GM12878 (cell line): ENCODE data around the gene DNAJC6. TPM values are rescaled to one million over a fixed set of nuclear protein-coding genes. Genes with fewer than 3 reads are reported as not detected.

ENCODE experiments used
- ATAC-seq: fragments of 200-7000 bp; cut with Tn5 transposase; 3 replicates; pipeline ENCODE4 v1.9.1; 2020; ENCODE audit warnings: mild to moderate bottlenecking, moderate library complexity
- BruUV-seq: library from RNA; stranded (reverse); fragments of 400-500 nt; replicated peaks from 2 replicates; lab custom pipeline; 2021; lab: Mats Ljungman, UMichigan
- CTCF ChIA-PET: fragments of 300-600 bp; sonication (Branson Sonifier 250); formaldehyde crosslinking; extraction: SDS; loops from one replicate; lab custom pipeline; 2021; ENCODE audit warnings: inconsistent platforms; lab: Yijun Ruan, JAX
- POLR2A ChIA-PET: fragments of 350-600 bp; formaldehyde crosslinking; extraction: SDS; loops from one replicate; lab custom pipeline; 2021; ENCODE audit warnings: inconsistent platforms; lab: Charles Lee
- RAD21 ChIA-PET: fragments of 300-600 bp; sonication (Branson Sonifier 250); formaldehyde crosslinking; loops from one replicate; lab custom pipeline; 2023; ENCODE audit warnings: antibody characterized with exemption; ENCODE audit not compliant: unreplicated experiment; lab: Charles Lee
- SMC1A ChIA-PET: fragments of 300-600 bp; sonication (Branson Sonifier 250); formaldehyde crosslinking; loops from one replicate; lab custom pipeline; 2023; ENCODE audit not compliant: unreplicated experiment, uncharacterized antibody; lab: Charles Lee
- DNase-seq: peaks from one replicate; pipeline ENCODE4 v3.0.0-alpha.2; 2011; ENCODE audit warnings: low read depth, low spot score
- FAIRE-seq: peaks from 3 replicates; lab custom pipeline; 2011; peaks lifted over from hg19 to GRCh38; lab: Jason Lieb, UNC
- H2AFZ ChIP-seq: 2 replicates; pipeline ENCODE4 v1.6.0; 2011; ENCODE audit warnings: low read depth, low read length, control low read depth; ENCODE audit not compliant: control insufficient read depth
- H3K27ac ChIP-seq: 2 replicates; pipeline ENCODE4 v1.5.1; 2011; ENCODE audit warnings: control low read depth; ENCODE audit not compliant: control insufficient read depth, insufficient read depth
- H3K27me3 ChIP-seq, 2 experiments: replicated peaks in 1 of 2; 2 replicates each; pipeline versions ENCODE4 v1.6.0 to v1.6.1; 2011; ENCODE audit warnings: low read length in 1 of 2; ENCODE audit not compliant: control insufficient read depth in 2 of 2, insufficient read depth in 2 of 2
- H3K36me3 ChIP-seq, 2 experiments: 2 replicates each; pipeline ENCODE4 v1.5.1; 2011; ENCODE audit warnings: low read length in 1 of 2; ENCODE audit not compliant: control insufficient read depth in 2 of 2, insufficient read depth in 2 of 2
- H3K4me1 ChIP-seq: 2 replicates; pipeline ENCODE4 v1.6.1; 2011; ENCODE audit warnings: mild to moderate bottlenecking, low read length, moderate library complexity, mixed read lengths; ENCODE audit not compliant: control insufficient read depth, insufficient read depth
- H3K4me2 ChIP-seq: 2 replicates; pipeline ENCODE4 v1.6.0; 2011; ENCODE audit warnings: control low read depth; ENCODE audit not compliant: control insufficient read depth, insufficient read depth
- H3K4me3 ChIP-seq: fragments of 200-600 bp; sonication (generic); 2 replicates; pipeline ENCODE4 v1.5.1; 2016
- H3K79me2 ChIP-seq: 2 replicates; pipeline ENCODE4 v1.6.0; 2011; ENCODE audit warnings: low read length; ENCODE audit not compliant: control insufficient read depth, insufficient read depth
- H3K9ac ChIP-seq: 2 replicates; pipeline ENCODE4 v1.8.0; 2011; ENCODE audit warnings: low read length, control low read depth, mixed read lengths; ENCODE audit not compliant: control insufficient read depth, insufficient read depth
- H3K9me3 ChIP-seq: replicated peaks from 3 replicates; pipeline ENCODE4 v1.5.1; 2011; ENCODE audit warnings: mild to moderate bottlenecking, low read length; ENCODE audit not compliant: control insufficient read depth, insufficient read depth
- H4K20me1 ChIP-seq: 2 replicates; pipeline ENCODE4 v1.6.0; 2011; ENCODE audit not compliant: control insufficient read depth, insufficient read depth
- IRF4 ChIP-seq: IDR thresholded peaks from 2 replicates; pipeline ENCODE4 v1.6.1; 2011; ENCODE audit warnings: low read depth, low read length
- KDM1A ChIP-seq: fragments of 200-600 bp; sonication (generic); IDR thresholded peaks from 2 replicates; pipeline ENCODE4 v1.6.1; 2016; ENCODE audit warnings: borderline replicate concordance
- NR2C2 ChIP-seq: IDR thresholded peaks from 2 replicates; pipeline ENCODE4 v1.6.1; 2011; ENCODE audit warnings: borderline replicate concordance, low read depth; ENCODE audit not compliant: control insufficient read depth, insufficient read length
- PRDM15 ChIP-seq: fragments of 450-650 bp; formaldehyde crosslinking; IDR thresholded peaks from 2 replicates; pipeline ENCODE4 v1.4.0; 2020; ENCODE audit warnings: mild to moderate bottlenecking, moderate library complexity
- SMC3 ChIP-seq: IDR thresholded peaks from 2 replicates; pipeline ENCODE4 v1.6.1; 2011; ENCODE audit warnings: low read length, improper control_type of control experiment, borderline replicate concordance
- ZNF24 ChIP-seq: fragments of 450-650 bp; IDR thresholded peaks from 2 replicates; pipeline ENCODE4 v1.6.1; 2017; ENCODE audit warnings: antibody characterized with exemption, mild to moderate bottlenecking
- ZNF274 ChIP-seq: IDR thresholded peaks from one replicate; pipeline ENCODE4 v1.8.0; 2011; ENCODE audit not compliant: insufficient read length, insufficient read depth
- WGBS: methylation state at CpG from one replicate; pipeline ENCODE4 v1.1.6; 2016; ENCODE audit warnings: low lambda C conversion rate; ENCODE audit not compliant: insufficient replicate concordance, insufficient coverage; ENCODE audit errors: missing lambda C conversion rate; 5-methylcytosine and 5-hydroxymethylcytosine counted together
- in situ Hi-C: fragments of 300-500 bp; cut with MboI; formaldehyde crosslinking; loops from 9 replicates; pipeline ENCODE4 v1.14.3; 2018; ENCODE audit warnings: mixed read lengths
- intact Hi-C: fragments of 100-400 bp; cut with micrococcal nuclease; formaldehyde crosslinking; loops from one replicate; pipeline ENCODE4 v1.14.2; 2022; ENCODE audit not compliant: unreplicated experiment
- polyA plus RNA-seq, 11 experiments: library from polyadenylated mRNA; depleted of rRNA in 4 of 11; unstranded in 6 of 11; stranded (reverse) in 5 of 11; fragments of >200 nt; fragmentation: Nextera tagmentation in 4 of 11; fragmentation: Illumina TruSeq in 1 of 11; extraction: Ambion mirVana in 4 of 11; extraction: Trizol in 1 of 11; gene quantifications; 1 replicate in 1 of 11; 2 replicates in 10 of 11; pipeline versions ENCODE4 v1.2.1 to v1.2.3, GENCODE V29; 2011 to 2016; ENCODE audit warnings: inconsistent platforms in 2 of 11, missing spikeins in 2 of 11, low read depth in 1 of 11
- total RNA-seq, 4 experiments: library from RNA; depleted of rRNA in 3 of 4; stranded (reverse); fragments of >200 nt in 3 of 4; fragmentation: Illumina TruSeq in 1 of 4; extraction: Trizol in 1 of 4; gene quantifications; 2 replicates each; pipeline versions ENCODE4 v1.2.1 to v1.2.3, GENCODE V29; 2013 to 2021

Gene DNAJC6
- total and polyA plus RNA-seq, 10 of the 15 experiments (the other 5 are each of a cell fraction or from before 2014, with no cell fraction given): 0.08 to 4.3 (median 2.7) TPM

GRCh38 chr1:65388908-65389695 lies 79.8 kb downstream of the DNAJC6 start:
- POLR2A ChIA-PET: no interaction called here

DNA sequence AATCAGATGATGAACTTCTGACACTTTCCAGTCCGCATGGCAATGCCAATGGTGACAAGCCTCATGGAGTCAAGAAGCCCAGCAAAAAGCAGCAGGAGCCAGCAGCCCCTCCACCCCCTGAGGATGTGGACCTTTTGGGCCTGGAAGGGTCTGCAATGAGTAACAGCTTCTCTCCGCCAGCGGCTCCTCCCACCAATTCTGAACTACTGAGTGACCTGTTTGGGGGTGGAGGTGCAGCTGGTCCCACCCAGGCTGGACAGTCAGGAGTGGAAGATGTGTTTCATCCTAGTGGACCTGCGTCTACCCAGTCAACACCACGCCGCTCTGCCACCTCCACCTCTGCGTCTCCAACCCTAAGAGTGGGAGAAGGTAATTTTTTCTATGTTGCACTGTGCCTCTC lies 83.2 kb downstream of the DNAJC6 start:
- no peak for FAIRE-seq
- Histone ChIP-seq H2AFZ (no peak overlapping the region), H3K27ac (no peak overlapping the region), H3K4me2 (no peak overlapping the region), H3K79me2 (no peaks in the 10 kb centered on the region), H4K20me1 (no peaks in the 10 kb centered on the region), H3K4me1 (no peaks in the 10 kb centered on the region), H3K4me3 (no peak overlapping the region), H3K27me3 (no peaks in the 10 kb centered on the region)
- BruUV-seq: no TSS peak
- RAD21 ChIA-PET: no interaction called here
- no peak for ATAC-seq
- CTCF ChIA-PET: no interaction called here
- 92% methylated on average over 7 of the region's 7 CpGs for WGBS
- intact Hi-C loops: no loop called here
- DNase-seq: no peak
- SMC1A ChIA-PET: interaction anchor here (0.8 to 1.5 kb wide), 2 partner anchors 11 to 27 kb away, joined by 3 read pairs; no protein-coding TSS in a partner anchor
- TF ChIP-seq NR2C2 (no peak), IRF4 (no peak), PRDM15 (no peak)
- TF ChIP-seq, all 136 proteins: peak for 0
- POLR2A ChIA-PET: no interaction called here
- Histone ChIP-seq H3K36me3 (no peaks in the 10 kb centered on the region), H3K9ac (no peak overlapping the region), H3K9me3 (no peaks in the 10 kb centered on the region)
- in situ Hi-C loops: no loop called here

More at GRCh38 chr1:65388908-65389695, 79.8 kb downstream of the DNAJC6 start:
- RAD21 ChIA-PET: no interaction called here
- intact Hi-C loops: no loop called here
- SMC1A ChIA-PET: interaction anchor here (1.3 kb wide), 1 partner anchor 27 kb away, joined by 3 read pairs; no protein-coding TSS in a partner anchor
- no peak overlapping the region for H2AFZ ChIP-seq
- BruUV-seq: no TSS peak
- H3K4me3 ChIP-seq: no peak overlapping the region
- CTCF ChIA-PET: no interaction called here
- in situ Hi-C loops: no loop called here
- H4K20me1 ChIP-seq: no peaks in the 10 kb centered on the region
- 43% methylated on average over 3 of the region's 3 CpGs for WGBS
- ATAC-seq: no peak
- no peaks in the 10 kb centered on the region for H3K9me3 ChIP-seq
- H3K4me2 ChIP-seq: no peak overlapping the region
- DNase-seq: no peak
- TF ChIP-seq KDM1A: no peak
- no peak for TF ChIP-seq ZNF274
- TF ChIP-seq ZNF24: no peak
- TF ChIP-seq SMC3: no peak
- TF ChIP-seq, all 136 proteins: peak for 0
- Histone ChIP-seq H3K9ac (no peak overlapping the region), H3K27me3 (no peaks in the 10 kb centered on the region; a peak in 1 of 4 replicates), H3K4me1 (no peaks in the 10 kb centered on the region), H3K27ac (no peak overlapping the region), H3K79me2 (no peaks in the 10 kb centered on the region), H3K36me3 (no peaks in the 10 kb centered on the region)
- FAIRE-seq: no peak
